ENCODE results near the gene XBP1. TPM values are rescaled to one million over a fixed set of nuclear protein-coding genes. Genes with fewer than 3 reads are reported as not detected.

The XBP1 gene
- total and polyA plus RNA-seq, 2 of the 13 experiments (the other 11 are each of a cell fraction or from before 2014, with no cell fraction given) = 416 to 427 TPM

DNA sequence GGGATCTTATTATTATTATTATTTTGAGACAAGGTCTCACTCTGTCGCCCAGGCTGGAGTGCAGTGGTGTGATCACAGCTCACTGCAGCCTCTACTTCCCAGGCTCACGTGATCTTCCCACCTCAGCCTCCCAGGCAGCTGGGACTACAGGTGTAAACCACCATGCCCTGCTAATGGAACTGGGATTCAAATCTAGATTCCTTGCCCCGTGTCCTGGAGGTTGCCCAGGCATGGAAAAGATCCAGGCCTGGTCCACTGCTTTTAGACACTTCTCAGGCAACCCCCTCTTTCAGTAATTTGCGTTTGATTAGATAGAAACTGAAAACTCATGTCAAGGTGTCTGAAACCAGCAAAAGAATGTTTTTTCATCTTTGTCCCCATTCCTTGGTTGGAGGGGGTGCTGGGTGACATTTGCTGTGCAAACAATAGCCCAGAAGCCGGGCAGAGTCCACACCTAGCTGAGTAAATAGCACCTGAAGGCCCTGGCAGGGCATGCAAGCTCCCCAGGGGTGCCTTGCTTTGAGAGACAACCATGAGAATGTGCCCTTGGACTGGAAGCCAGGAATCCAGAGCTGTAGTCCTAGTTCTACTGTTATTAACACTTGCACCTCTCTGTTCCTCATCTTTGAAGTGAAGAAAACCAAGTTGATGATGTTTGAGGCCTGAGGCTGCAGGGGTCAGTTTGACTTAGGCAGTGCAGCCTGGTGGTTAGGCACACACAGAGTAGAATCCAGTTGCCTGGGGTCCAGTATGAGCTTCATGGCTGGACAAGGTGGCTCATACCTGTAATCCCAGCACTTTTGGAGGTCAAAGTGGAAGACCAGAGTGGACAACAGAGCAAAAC lies 19.1 kb upstream of the XBP1 start (continued):
- TF ChIP-seq, protein P1, sequence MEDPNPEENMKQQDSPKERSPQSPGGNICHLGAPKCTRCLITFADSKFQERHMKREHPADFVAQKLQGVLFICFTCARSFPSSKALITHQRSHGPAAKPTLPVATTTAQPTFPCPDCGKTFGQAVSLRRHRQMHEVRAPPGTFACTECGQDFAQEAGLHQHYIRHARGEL (CRISPR knock-in tag; IDR thresholded peaks at IDR 0.05) = no peak
- TF ChIP-seq MYC (CRISPR knock-in tag; IDR thresholded peaks at IDR 0.05; ENCODE audit: borderline replicate concordance) (peak; percentile 45; the same call in 1 of the 2 replicates), ISL2 (CRISPR knock-in tag; IDR thresholded peaks at IDR 0.05) (peak; percentile 90), BCL6 (CRISPR knock-in tag; IDR thresholded peaks at IDR 0.05) (peak; percentile 80), ZNF720 (CRISPR knock-in tag; IDR thresholded peaks at IDR 0.05) (no peak), GATA4 (IDR thresholded peaks at IDR 0.05; ENCODE audit: borderline replicate concordance, low read depth) (0 out of 2 replicates have a peak, but pooled peaks have one; percentile 53), PREB (CRISPR knock-in tag; IDR thresholded peaks at IDR 0.05) (no peak), TCF7 (IDR thresholded peaks at IDR 0.05; ENCODE audit: low read depth) (peak; percentile 58), ZBTB25 (CRISPR knock-in tag; IDR thresholded peaks at IDR 0.05) (peak; percentile 23; the same call in 1 of the 2 replicates), PAXIP1 (CRISPR knock-in tag; conservative IDR thresholded peaks at IDR 0.05) (peak; percentile 97), ZNF644 (CRISPR knock-in tag; IDR thresholded peaks at IDR 0.05; ENCODE audit: low read depth) (peak; percentile 70; the same call in 1 of the 2 replicates), KAT8 (CRISPR knock-in tag; IDR thresholded peaks at IDR 0.05) (no peak; the same call in 1 of the 2 replicates), ZNF441 (CRISPR knock-in tag; IDR thresholded peaks at IDR 0.05; ENCODE audit: borderline replicate concordance) (0 out of 2 replicates have a peak, but pooled peaks have one; percentile 15), PLRG1 (conservative IDR thresholded peaks at IDR 0.05) (no peak), HNRNPLL (IDR thresholded peaks at IDR 0.05; ENCODE audit: low read depth, low read length, poor library complexity, severe bottlenecking) (no peak), SMAD3 (CRISPR knock-in tag; IDR thresholded peaks at IDR 0.05) (peak; percentile 55; the same call in 1 of the 2 replicates), ATF2 (CRISPR knock-in tag; IDR thresholded peaks at IDR 0.05) (peak; percentile 81), DDIT3 (CRISPR knock-in tag; IDR thresholded peaks at IDR 0.05) (no peak)
- TF ChIP-seq, protein P2, sequence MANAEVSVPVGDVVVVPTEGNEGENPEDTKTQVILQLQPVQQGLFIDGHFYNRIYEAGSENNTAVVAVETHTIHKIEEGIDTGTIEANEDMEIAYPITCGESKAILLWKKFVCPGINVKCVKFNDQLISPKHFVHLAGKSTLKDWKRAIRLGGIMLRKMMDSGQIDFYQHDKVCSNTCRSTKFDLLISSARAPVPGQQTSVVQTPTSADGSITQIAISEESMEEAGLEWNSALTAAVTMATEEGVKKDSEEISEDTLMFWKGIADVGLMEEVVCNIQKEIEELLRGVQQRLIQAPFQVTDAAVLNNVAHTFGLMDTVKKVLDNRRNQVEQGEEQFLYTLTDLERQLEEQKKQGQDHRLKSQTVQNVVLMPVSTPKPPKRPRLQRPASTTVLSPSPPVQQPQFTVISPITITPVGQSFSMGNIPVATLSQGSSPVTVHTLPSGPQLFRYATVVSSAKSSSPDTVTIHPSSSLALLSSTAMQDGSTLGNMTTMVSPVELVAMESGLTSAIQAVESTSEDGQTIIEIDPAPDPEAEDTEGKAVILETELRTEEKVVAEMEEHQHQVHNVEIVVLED (CRISPR knock-in tag; IDR thresholded peaks at IDR 0.05; ENCODE audit: borderline replicate concordance) = peak; percentile 43; the same call in 1 of the 2 replicates

Measured in HepG2 (cell line).